Sigmoid colon (tissue), 4 donors: Measurements from ENCODE around the gene IL2RA.

Experiments
- POLR2AphosphoS5 ChIP-seq, 4 donors: sonication (generic); formaldehyde crosslinking; IDR thresholded peaks; one replicate each; pipeline ENCODE4 v1.6.1; 2017; ENCODE audit warnings: antibody characterized with exemption in 4 of 4
- TF ChIP-seq, protein P1 (sequence below), 4 experiments: fragments of 450-650 bp in 3 of 4; fragments of 200-600 bp in 1 of 4; IDR thresholded peaks; one replicate each; pipeline ENCODE4 v1.5.1; 2016 to 2019; ENCODE audit warnings: antibody characterized with exemption in 4 of 4, mild to moderate bottlenecking in 3 of 4, moderate library complexity in 2 of 4

DNA sequence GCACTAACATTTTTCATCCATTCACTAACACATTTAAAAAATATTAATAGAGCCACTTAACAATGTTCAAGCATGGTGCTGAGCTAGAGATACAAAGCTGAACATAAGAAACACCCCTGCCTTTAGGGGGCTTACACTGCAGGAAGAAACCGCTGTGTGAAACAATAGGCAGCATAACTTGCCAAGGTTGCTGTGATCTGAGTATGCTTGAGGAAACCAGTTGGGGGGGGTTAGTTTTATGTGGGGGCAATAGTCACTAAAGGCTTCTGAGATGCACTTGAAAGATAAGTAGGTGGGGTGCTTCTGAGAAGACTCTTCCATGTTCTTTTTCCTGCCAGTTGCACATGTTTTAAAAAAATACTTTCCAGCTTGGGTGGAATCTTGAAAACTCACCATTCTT lies 29.5 kb upstream of the IL2RA start:
- TF ChIP-seq, protein P1, sequence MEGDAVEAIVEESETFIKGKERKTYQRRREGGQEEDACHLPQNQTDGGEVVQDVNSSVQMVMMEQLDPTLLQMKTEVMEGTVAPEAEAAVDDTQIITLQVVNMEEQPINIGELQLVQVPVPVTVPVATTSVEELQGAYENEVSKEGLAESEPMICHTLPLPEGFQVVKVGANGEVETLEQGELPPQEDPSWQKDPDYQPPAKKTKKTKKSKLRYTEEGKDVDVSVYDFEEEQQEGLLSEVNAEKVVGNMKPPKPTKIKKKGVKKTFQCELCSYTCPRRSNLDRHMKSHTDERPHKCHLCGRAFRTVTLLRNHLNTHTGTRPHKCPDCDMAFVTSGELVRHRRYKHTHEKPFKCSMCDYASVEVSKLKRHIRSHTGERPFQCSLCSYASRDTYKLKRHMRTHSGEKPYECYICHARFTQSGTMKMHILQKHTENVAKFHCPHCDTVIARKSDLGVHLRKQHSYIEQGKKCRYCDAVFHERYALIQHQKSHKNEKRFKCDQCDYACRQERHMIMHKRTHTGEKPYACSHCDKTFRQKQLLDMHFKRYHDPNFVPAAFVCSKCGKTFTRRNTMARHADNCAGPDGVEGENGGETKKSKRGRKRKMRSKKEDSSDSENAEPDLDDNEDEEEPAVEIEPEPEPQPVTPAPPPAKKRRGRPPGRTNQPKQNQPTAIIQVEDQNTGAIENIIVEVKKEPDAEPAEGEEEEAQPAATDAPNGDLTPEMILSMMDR (IDR thresholded peaks at IDR 0.05): no peak
- TF ChIP-seq POLR2AphosphoS5 (IDR thresholded peaks at IDR 0.05): no peak
